Parathyroid adenoma (tissue), 2 donors: ENCODE measurements around the gene AUTS2.

Experiments
- H2AFZ ChIP-seq: fragments of 300-600 bp; sonication (generic); one replicate; pipeline ENCODE4 v1.7.0; 2017; ENCODE audit warnings: antibody characterized with exemption, mild to moderate bottlenecking
- H3K27ac ChIP-seq: fragments of 300-600 bp; sonication (generic); one replicate; pipeline ENCODE4 v1.7.0; 2017
- H3K27me3 ChIP-seq: fragments of 300-600 bp; sonication (generic); one replicate; pipeline ENCODE4 v1.7.0; 2017; ENCODE audit warnings: low read length; ENCODE audit not compliant: control insufficient read depth, insufficient read depth
- H3K36me3 ChIP-seq: fragments of 300-600 bp; sonication (generic); one replicate; pipeline ENCODE4 v1.7.0; 2017; ENCODE audit warnings: low read length; ENCODE audit not compliant: control insufficient read depth, insufficient read depth
- H3K4me1 ChIP-seq: fragments of 300-600 bp; sonication (generic); one replicate; pipeline ENCODE4 v1.7.0; 2017; ENCODE audit warnings: control low read depth
- H3K4me2 ChIP-seq: fragments of 300-600 bp; sonication (generic); one replicate; pipeline ENCODE4 v1.7.0; 2017; ENCODE audit warnings: low read length
- H3K4me3 ChIP-seq: fragments of 300-600 bp; sonication (generic); one replicate; pipeline ENCODE4 v1.7.0; 2017; ENCODE audit warnings: low read depth, low read length
- H3K79me2 ChIP-seq: fragments of 300-600 bp; sonication (generic); one replicate; pipeline ENCODE4 v1.7.0; 2017; ENCODE audit warnings: control low read depth
- H3K9ac ChIP-seq: fragments of 300-600 bp; sonication (generic); one replicate; pipeline ENCODE4 v1.7.0; 2017; ENCODE audit warnings: mild to moderate bottlenecking
- H3K9me3 ChIP-seq: fragments of 300-600 bp; sonication (generic); one replicate; pipeline ENCODE4 v1.7.0; 2017; ENCODE audit warnings: low read length; ENCODE audit not compliant: control insufficient read depth
- CTCF ChIP-seq: fragments of 300-600 bp; sonication (generic); IDR thresholded peaks from one replicate; pipeline ENCODE4 v1.7.0; 2017; ENCODE audit warnings: antibody characterized with exemption, mild to moderate bottlenecking
- donor health status: primary hyperparathyroidism.

Gene AUTS2

GRCh38 chr7:70116244-70116643 lies 518.0 kb downstream of the AUTS2 start:
- H3K9ac ChIP-seq = no peak overlapping the region
- no peaks in the 10 kb centered on the region for H3K9me3 ChIP-seq
- H3K27me3 ChIP-seq = no peaks in the 10 kb centered on the region
- no peak overlapping the region for H2AFZ ChIP-seq
- no peak for TF ChIP-seq CTCF
- no peaks in the 10 kb centered on the region for H3K79me2 ChIP-seq
- no peak overlapping the region for H3K4me3 ChIP-seq
- no peak overlapping the region for H3K27ac ChIP-seq
- no peak overlapping the region for H3K4me2 ChIP-seq
- H3K36me3 ChIP-seq = no peaks in the 10 kb centered on the region
- no peaks in the 10 kb centered on the region for H3K4me1 ChIP-seq

- no peak overlapping the region for H2AFZ ChIP-seq
- no peaks in the 10 kb centered on the region for H3K4me1 ChIP-seq
- no peaks in the 10 kb centered on the region for H3K9me3 ChIP-seq
- no peaks in the 10 kb centered on the region for H3K27me3 ChIP-seq
- H3K9ac ChIP-seq = no peak overlapping the region
- H3K27ac ChIP-seq = no peak overlapping the region
- no peak overlapping the region for H3K4me3 ChIP-seq
- H3K4me2 ChIP-seq = no peak overlapping the region
- no peaks in the 10 kb centered on the region for H3K36me3 ChIP-seq
- TF ChIP-seq CTCF = no peak
- no peaks in the 10 kb centered on the region for H3K79me2 ChIP-seq
These were observed 518.6 kb downstream of the AUTS2 start for GRCh38 chr7:70116867-70117266.

- H2AFZ ChIP-seq = no peak overlapping the region
- TF ChIP-seq CTCF = no peak
- no peaks in the 10 kb centered on the region for H3K4me1 ChIP-seq
- no peak overlapping the region for H3K4me3 ChIP-seq
- H3K9me3 ChIP-seq = no peaks in the 10 kb centered on the region
- H3K27me3 ChIP-seq = no peaks in the 10 kb centered on the region
- no peak overlapping the region for H3K27ac ChIP-seq
- no peaks in the 10 kb centered on the region for H3K36me3 ChIP-seq
- H3K9ac ChIP-seq = no peak overlapping the region
- H3K4me2 ChIP-seq = no peak overlapping the region
- no peaks in the 10 kb centered on the region for H3K79me2 ChIP-seq
These were observed 522.6 kb downstream of the AUTS2 start for GRCh38 chr7:70120851-70121250.

- no peaks in the 10 kb centered on the region for H3K9me3 ChIP-seq
- H3K9ac ChIP-seq = no peak overlapping the region
- TF ChIP-seq CTCF = no peak
- H3K27me3 ChIP-seq = no peaks in the 10 kb centered on the region
- H3K36me3 ChIP-seq = no peaks in the 10 kb centered on the region
- H3K4me3 ChIP-seq = no peak overlapping the region
- H2AFZ ChIP-seq = no peak overlapping the region
- H3K4me1 ChIP-seq = no peaks in the 10 kb centered on the region
- no peaks in the 10 kb centered on the region for H3K79me2 ChIP-seq
- no peak overlapping the region for H3K4me2 ChIP-seq
- no peak overlapping the region for H3K27ac ChIP-seq
These were observed 533.5 kb downstream of the AUTS2 start for GRCh38 chr7:70131817-70132216.

GRCh38 chr7:70132226-70132851 lies 534.1 kb downstream of the AUTS2 start:
- H2AFZ ChIP-seq = no peak overlapping the region
- no peaks in the 10 kb centered on the region for H3K27me3 ChIP-seq
- H3K36me3 ChIP-seq = no peaks in the 10 kb centered on the region
- H3K9me3 ChIP-seq = no peaks in the 10 kb centered on the region
- H3K9ac ChIP-seq = no peak overlapping the region
- no peaks in the 10 kb centered on the region for H3K4me1 ChIP-seq
- no peak overlapping the region for H3K27ac ChIP-seq
- no peak overlapping the region for H3K4me3 ChIP-seq
- no peak for TF ChIP-seq CTCF
- H3K4me2 ChIP-seq = no peak overlapping the region
- H3K79me2 ChIP-seq = no peaks in the 10 kb centered on the region
